Tibial nerve (tissue), 4 donors: ENCODE data around the gene DROSHA. TPM values are rescaled to one million over a fixed set of nuclear protein-coding genes. Genes with fewer than 3 reads are reported as not detected.

ENCODE experiments used
- DNase-seq, 2 donors: peaks; one replicate each; pipeline ENCODE4 v3.0.0-alpha.2; 2019; ENCODE audit warnings: low spot score in 2 of 2
- H3K27ac ChIP-seq, 4 donors: fragments of 200-600 bp; sonication (generic) in 3 of 4; one replicate each; pipeline ENCODE4 v1.5.1; 2017 to 2019; ENCODE audit warnings: mild to moderate bottlenecking in 1 of 4
- H3K27me3 ChIP-seq, 2 donors: fragments of 200-600 bp; sonication (generic) in 1 of 2; one replicate each; pipeline versions ENCODE4 v1.5.1 to v1.6.0; 2017 to 2019
- H3K36me3 ChIP-seq, 3 donors: fragments of 200-600 bp; sonication (generic); one replicate each; pipeline ENCODE4 v1.5.1; 2018 to 2019
- H3K4me1 ChIP-seq, 4 donors: fragments of 200-600 bp; sonication (generic) in 3 of 4; one replicate each; pipeline ENCODE4 v1.5.1; 2017 to 2019
- H3K4me3 ChIP-seq, 4 donors: fragments of 200-600 bp; sonication (generic) in 3 of 4; one replicate each; pipeline ENCODE4 v1.5.1; 2017 to 2019; ENCODE audit warnings: mild to moderate bottlenecking in 1 of 4, moderate library complexity in 1 of 4
- H3K9me3 ChIP-seq, 4 donors: fragments of 200-600 bp; sonication (generic) in 3 of 4; one replicate each; pipeline ENCODE4 v1.5.1; 2017 to 2019
- EP300 ChIP-seq, 2 donors: sonication (generic); formaldehyde crosslinking; IDR thresholded peaks; one replicate each; pipeline ENCODE4 v1.6.1; 2017; ENCODE audit warnings: antibody characterized with exemption in 2 of 2, mild to moderate bottlenecking in 1 of 2
- POLR2A ChIP-seq, 2 donors: fragments of 450-650 bp; IDR thresholded peaks; one replicate each; pipeline ENCODE4 v1.6.1; 2017; ENCODE audit warnings: antibody characterized with exemption in 2 of 2, mild to moderate bottlenecking in 2 of 2, moderate library complexity in 2 of 2
- WGBS, 2 donors: methylation state at CpG; one replicate each; pipeline ENCODE4 v1.1.5; 2018; 5-methylcytosine and 5-hydroxymethylcytosine counted together
- total RNA-seq, 4 donors: library from RNA; depleted of rRNA; stranded (reverse); fragments of >200 nt; gene quantifications; one replicate each; pipeline ENCODE4 v1.1.0, GENCODE V29; 2016
- TF ChIP-seq, protein P1 (sequence below), 5 experiments: fragments of 200-600 bp in 3 of 5; fragments of 450-650 bp in 2 of 5; sonication (generic) in 3 of 5; IDR thresholded peaks; one replicate each; pipeline ENCODE4 v1.5.1; 2016 to 2019; ENCODE audit warnings: antibody characterized with exemption in 5 of 5, mild to moderate bottlenecking in 3 of 5, moderate library complexity in 2 of 5

Gene DROSHA
- total RNA-seq, 4 donors from 2014 or later, result 53.0 to 65.9 (median 59.6) TPM

DNA sequence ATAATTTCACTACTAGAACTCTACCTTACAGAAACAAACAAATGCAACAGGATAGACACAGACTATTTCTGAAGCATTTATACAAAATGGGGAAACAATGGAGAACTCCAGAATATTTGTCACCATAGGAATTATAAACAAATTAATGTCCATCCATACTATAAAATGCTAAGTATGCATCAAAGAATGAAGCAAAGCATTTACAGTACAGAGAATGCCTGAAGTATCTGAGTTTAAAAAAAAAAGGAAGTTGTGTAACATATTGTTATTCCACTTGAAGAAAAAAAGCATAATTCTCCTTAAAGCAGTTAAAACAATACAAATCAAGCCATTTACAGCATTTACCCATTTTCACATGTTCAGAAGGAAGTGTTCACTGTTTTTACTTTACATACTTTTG, 53.0 kb downstream of the DROSHA start:
- Histone ChIP-seq H3K27ac (no peak overlapping the region), H3K4me3 (no peak overlapping the region), H3K27me3 (no peaks in the 10 kb centered on the region), H3K4me1 (no peaks in the 10 kb centered on the region), H3K9me3 (no peaks in the 10 kb centered on the region), H3K36me3 (peaks cover 0 to 46% (median 0%) of the 10 kb centered on the region in 3 donors)
- TF ChIP-seq EP300 (IDR thresholded peaks at IDR 0.05), result no peak
- TF ChIP-seq, protein P1, sequence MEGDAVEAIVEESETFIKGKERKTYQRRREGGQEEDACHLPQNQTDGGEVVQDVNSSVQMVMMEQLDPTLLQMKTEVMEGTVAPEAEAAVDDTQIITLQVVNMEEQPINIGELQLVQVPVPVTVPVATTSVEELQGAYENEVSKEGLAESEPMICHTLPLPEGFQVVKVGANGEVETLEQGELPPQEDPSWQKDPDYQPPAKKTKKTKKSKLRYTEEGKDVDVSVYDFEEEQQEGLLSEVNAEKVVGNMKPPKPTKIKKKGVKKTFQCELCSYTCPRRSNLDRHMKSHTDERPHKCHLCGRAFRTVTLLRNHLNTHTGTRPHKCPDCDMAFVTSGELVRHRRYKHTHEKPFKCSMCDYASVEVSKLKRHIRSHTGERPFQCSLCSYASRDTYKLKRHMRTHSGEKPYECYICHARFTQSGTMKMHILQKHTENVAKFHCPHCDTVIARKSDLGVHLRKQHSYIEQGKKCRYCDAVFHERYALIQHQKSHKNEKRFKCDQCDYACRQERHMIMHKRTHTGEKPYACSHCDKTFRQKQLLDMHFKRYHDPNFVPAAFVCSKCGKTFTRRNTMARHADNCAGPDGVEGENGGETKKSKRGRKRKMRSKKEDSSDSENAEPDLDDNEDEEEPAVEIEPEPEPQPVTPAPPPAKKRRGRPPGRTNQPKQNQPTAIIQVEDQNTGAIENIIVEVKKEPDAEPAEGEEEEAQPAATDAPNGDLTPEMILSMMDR (IDR thresholded peaks at IDR 0.05), result no peak
- TF ChIP-seq POLR2A (IDR thresholded peaks at IDR 0.05), result no peak
- DNase-seq, result no peak

DNA sequence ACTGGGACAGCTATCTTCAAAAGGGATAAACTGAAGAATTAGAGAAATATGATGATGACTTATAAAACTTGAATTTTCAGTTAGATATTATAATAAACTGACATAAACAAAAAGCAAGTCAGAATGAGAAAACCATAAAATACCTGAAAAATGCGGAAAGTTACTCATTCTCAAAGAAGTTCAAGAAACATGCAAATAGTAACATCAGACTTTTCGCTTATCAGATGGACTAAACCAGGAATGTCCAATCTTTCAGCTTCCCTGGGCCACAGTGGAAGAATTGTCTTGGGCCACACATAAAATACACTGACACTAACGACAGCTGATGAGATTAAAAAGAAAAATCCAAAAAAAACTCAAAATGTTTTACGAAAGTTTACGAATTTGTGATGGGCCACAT, 53.9 kb downstream of the DROSHA start:
- H3K4me1 ChIP-seq, result no peaks in the 10 kb centered on the region
- no peaks in the 10 kb centered on the region for H3K9me3 ChIP-seq
- TF ChIP-seq, protein P1 (IDR thresholded peaks at IDR 0.05), result no peak
- TF ChIP-seq EP300 (IDR thresholded peaks at IDR 0.05) (no peak), POLR2A (IDR thresholded peaks at IDR 0.05) (no peak)
- DNase-seq, result no peak
- no peak overlapping the region for H3K4me3 ChIP-seq
- no peak overlapping the region for H3K27ac ChIP-seq
- 97 to 98% methylated on average over 5 of the region's 5 CpGs for WGBS, 2 donors
- peaks cover 0 to 47% (median 0%) of the 10 kb centered on the region in 3 donors for H3K36me3 ChIP-seq
- H3K27me3 ChIP-seq, result no peaks in the 10 kb centered on the region

DNA sequence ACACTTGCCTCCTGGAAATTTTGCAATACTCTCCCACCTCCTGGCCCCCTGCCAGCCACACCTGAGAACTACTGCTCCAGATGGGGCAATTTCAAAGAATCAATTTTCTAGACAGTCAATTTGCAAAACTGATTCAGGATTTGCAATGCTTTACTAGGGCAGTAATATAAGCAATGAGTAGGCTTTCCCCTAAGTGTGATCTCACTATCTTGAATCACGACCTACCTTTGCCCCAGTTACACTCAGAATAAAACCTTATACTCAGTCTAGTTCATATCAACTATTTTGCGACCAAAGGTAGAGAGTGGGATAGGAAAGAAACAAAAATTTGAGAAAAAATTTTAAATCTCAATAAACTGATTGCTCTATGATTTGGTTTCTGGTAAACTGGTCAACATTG, 54.4 kb downstream of the DROSHA start:
- H3K36me3 ChIP-seq, result peaks cover 0 to 49% (median 0%) of the 10 kb centered on the region in 3 donors
- H3K4me1 ChIP-seq, result no peaks in the 10 kb centered on the region
- no peak overlapping the region for H3K27ac ChIP-seq
- no peak for DNase-seq
- WGBS, 2 donors, result 96 to 97% methylated on average over 2 of the region's 2 CpGs
- TF ChIP-seq POLR2A (IDR thresholded peaks at IDR 0.05) (no peak), EP300 (IDR thresholded peaks at IDR 0.05) (no peak)
- TF ChIP-seq, protein P1 (IDR thresholded peaks at IDR 0.05), result no peak
- H3K27me3 ChIP-seq, result no peaks in the 10 kb centered on the region
- no peaks in the 10 kb centered on the region for H3K9me3 ChIP-seq
- no peak overlapping the region for H3K4me3 ChIP-seq

DNA sequence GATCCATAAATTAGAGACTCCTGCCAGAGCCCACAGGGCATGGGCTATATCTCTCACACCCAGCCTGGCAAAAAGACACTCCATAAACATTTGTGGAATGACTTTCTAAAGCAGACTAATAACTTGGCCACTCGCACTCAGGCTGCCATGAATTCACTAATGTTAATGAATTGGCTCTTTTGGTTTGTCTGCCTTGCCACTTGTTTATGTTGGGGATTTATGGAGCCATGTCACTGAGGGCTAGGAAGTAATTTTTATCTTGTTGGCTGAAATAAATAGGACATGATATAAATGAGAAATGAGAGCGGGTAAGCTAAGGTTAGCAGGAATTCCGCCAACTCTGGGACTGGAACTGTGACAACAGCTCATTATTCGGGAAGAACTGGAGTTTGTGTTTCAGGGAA, 55.2 kb downstream of the DROSHA start:
- WGBS, 2 donors, result 47 to 48% methylated on average over 4 of the region's 4 CpGs
- no peaks in the 10 kb centered on the region for H3K4me1 ChIP-seq
- no peak overlapping the region for H3K4me3 ChIP-seq
- H3K27ac ChIP-seq, result no peak overlapping the region
- H3K27me3 ChIP-seq, result no peaks in the 10 kb centered on the region
- peaks cover 0 to 42% (median 0%) of the 10 kb centered on the region in 3 donors for H3K36me3 ChIP-seq
- no peaks in the 10 kb centered on the region for H3K9me3 ChIP-seq
- TF ChIP-seq, protein P1 (IDR thresholded peaks at IDR 0.05), result no peak
- TF ChIP-seq EP300 (IDR thresholded peaks at IDR 0.05) (no peak), POLR2A (IDR thresholded peaks at IDR 0.05) (no peak)
- DNase-seq, result no peak

DNA sequence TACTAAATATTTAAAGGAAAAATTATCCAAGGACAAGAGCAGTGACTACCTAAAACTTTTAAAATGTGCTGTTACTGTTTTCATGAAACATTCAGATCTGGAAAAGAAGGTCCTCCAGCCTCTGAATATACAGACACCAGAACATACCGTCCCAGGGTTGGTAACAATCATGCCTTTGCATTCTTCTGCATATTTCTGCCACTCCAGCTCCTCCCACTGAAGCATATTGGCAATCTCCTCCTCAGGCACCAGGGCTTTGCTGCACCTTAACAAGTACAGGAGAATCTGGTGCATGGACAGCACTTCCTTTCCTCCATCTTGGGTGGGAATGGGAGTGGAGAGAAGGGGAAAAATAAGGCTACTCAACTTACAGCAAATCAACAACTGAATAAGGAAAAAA, 60.0 kb downstream of the DROSHA start:
- no peak overlapping the region for H3K4me3 ChIP-seq
- no peaks in the 10 kb centered on the region for H3K27me3 ChIP-seq
- no peaks in the 10 kb centered on the region for H3K9me3 ChIP-seq
- WGBS, 2 donors, result 66 to 84% methylated on average over 1 of the region's 1 CpG
- no peak for DNase-seq
- TF ChIP-seq, protein P1 (IDR thresholded peaks at IDR 0.05), result no peak
- no peak for TF ChIP-seq POLR2A (IDR thresholded peaks at IDR 0.05)
- TF ChIP-seq EP300 (IDR thresholded peaks at IDR 0.05), result no peak
- peaks cover 0 to 10% (median 0%) of the 10 kb centered on the region in 4 donors for H3K4me1 ChIP-seq
- no peak overlapping the region for H3K27ac ChIP-seq
- H3K36me3 ChIP-seq, result peaks cover 0 to 55% (median 4%) of the 10 kb centered on the region in 3 donors
